GM06990 (cell line): Measurements from ENCODE around the gene CTNNA2.

Source experiments
- DNase-seq: peaks from one replicate; pipeline ENCODE4 v3.0.0-alpha.2; 2011; ENCODE audit not compliant: insufficient read length; ENCODE audit errors: extremely low read depth
- H3K27me3 ChIP-seq: replicated peaks from 2 replicates; pipeline ENCODE4 v1.6.0; 2011; ENCODE audit warnings: low read length; ENCODE audit not compliant: control insufficient read depth, insufficient read depth
- H3K36me3 ChIP-seq: 2 replicates; pipeline ENCODE4 v1.5.1; 2011; ENCODE audit warnings: low read length; ENCODE audit not compliant: control insufficient read depth, insufficient read depth
- H3K4me3 ChIP-seq: replicated peaks from 2 replicates; pipeline ENCODE4 v1.5.1; 2011; ENCODE audit warnings: low read depth, mild to moderate bottlenecking, control low read depth, low read length
- TF ChIP-seq, protein P1 (sequence below): IDR thresholded peaks from 2 replicates; pipeline ENCODE4 v1.5.1; 2011; ENCODE audit warnings: low read length, control low read depth, mild to moderate bottlenecking, inconsistent platforms; ENCODE audit not compliant: insufficient read depth, poor library complexity, severe bottlenecking

Gene CTNNA2

DNA sequence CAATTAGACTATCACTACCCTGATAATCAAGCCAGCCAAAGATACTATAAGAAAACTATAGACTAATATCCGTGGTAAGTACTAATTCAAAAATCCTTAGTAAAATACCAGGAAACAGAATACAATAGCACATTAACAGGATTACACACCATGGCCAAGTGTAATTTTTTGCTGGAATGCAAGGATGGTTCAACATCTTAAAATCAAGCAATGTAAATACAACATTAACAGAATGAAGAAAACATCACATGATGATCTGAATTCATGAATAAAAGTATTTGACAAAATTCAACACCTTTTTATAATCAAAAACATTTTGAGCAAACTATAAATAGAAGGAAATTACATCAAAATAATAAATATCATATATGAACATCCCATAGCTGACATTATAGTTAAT is 1142.4 kb downstream of the CTNNA2 start:
- no peak for DNase-seq
- Histone ChIP-seq H3K27me3 (no peaks in the 10 kb centered on the region), H3K36me3 (no peaks in the 10 kb centered on the region), H3K4me3 (no peak overlapping the region)
- TF ChIP-seq, protein P1, sequence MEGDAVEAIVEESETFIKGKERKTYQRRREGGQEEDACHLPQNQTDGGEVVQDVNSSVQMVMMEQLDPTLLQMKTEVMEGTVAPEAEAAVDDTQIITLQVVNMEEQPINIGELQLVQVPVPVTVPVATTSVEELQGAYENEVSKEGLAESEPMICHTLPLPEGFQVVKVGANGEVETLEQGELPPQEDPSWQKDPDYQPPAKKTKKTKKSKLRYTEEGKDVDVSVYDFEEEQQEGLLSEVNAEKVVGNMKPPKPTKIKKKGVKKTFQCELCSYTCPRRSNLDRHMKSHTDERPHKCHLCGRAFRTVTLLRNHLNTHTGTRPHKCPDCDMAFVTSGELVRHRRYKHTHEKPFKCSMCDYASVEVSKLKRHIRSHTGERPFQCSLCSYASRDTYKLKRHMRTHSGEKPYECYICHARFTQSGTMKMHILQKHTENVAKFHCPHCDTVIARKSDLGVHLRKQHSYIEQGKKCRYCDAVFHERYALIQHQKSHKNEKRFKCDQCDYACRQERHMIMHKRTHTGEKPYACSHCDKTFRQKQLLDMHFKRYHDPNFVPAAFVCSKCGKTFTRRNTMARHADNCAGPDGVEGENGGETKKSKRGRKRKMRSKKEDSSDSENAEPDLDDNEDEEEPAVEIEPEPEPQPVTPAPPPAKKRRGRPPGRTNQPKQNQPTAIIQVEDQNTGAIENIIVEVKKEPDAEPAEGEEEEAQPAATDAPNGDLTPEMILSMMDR: no peak

DNA sequence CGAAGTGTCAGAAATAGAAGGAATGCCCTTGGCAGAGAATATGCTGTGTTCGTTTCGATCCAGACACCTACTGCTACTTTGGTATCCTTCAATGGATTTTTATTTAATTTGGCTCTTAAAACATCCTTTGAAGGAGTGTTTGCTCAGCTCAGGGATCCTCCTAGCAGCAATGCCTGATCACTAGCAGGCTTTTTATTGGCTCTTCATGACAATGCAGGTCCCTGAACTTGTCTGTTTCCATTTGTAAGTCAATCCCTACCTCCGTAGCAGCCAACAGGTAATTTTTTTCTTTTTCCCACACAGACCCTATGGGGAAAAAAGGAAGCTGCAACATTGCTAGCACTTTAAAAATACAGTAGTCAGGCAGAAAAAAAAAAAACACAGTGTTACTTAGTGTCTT is 1157.9 kb downstream of the CTNNA2 start:
- Histone ChIP-seq H3K36me3 (no peaks in the 10 kb centered on the region), H3K4me3 (no peak overlapping the region), H3K27me3 (no peaks in the 10 kb centered on the region)
- DNase-seq: no peak
- TF ChIP-seq, protein P1: no peak

DNA sequence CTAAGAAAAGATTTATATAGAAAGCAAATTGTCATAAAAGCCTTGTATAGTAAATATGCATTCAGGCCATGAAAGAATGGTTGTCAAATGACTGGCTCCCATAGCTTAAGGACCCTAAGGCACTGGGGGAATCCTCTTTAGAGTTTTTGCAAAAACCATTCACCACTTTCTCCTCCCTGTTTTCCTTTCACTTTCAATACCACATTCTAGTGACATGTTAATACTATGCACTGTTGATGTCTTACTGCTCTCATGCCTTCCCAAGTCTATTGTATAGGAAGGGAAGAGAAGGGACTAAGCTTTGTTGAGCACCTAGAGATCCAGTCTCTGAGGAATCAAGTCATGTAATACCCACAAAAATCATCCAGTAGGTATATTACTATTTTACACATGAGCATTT is 1174.7 kb downstream of the CTNNA2 start:
- TF ChIP-seq, protein P1: no peak
- Histone ChIP-seq H3K36me3 (no peaks in the 10 kb centered on the region), H3K4me3 (no peak overlapping the region), H3K27me3 (no peaks in the 10 kb centered on the region)
- no peak for DNase-seq

DNA sequence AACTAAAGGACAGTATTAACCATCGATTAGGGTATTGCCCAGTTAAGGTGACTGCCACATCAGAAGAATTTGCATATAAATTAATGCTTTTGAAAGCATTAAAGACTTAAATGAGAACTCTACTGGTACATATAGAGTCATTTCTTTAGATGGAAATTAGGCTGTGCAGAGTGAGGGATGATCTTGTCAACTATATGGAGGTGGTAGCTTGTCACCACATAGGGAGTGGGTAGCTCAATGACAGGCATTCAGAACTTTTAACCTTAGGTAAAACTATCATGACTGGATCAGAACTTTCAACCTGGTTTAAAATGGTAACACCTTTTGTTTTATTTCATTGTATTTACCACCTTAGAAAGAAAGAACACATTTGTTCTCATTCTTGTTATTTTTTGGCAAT is 1176.3 kb downstream of the CTNNA2 start:
- no peak for DNase-seq
- no peaks in the 10 kb centered on the region for H3K27me3 ChIP-seq
- no peak overlapping the region for H3K4me3 ChIP-seq
- no peaks in the 10 kb centered on the region for H3K36me3 ChIP-seq
- TF ChIP-seq, protein P1: no peak
